DMS 273 treated with DMSO at 0.1 percent for 48 hours (cell line): ENCODE data around the gene SPHK1.

Experiments
- DNase-seq: peaks from one replicate; lab custom pipeline; 2025; lab: John Stamatoyannopoulos, UW

SPHK1 gene

GRCh38 chr17:76407509-76407908 is 23.1 kb downstream of the SPHK1 start:
- DNase-seq, result no peak

DNA sequence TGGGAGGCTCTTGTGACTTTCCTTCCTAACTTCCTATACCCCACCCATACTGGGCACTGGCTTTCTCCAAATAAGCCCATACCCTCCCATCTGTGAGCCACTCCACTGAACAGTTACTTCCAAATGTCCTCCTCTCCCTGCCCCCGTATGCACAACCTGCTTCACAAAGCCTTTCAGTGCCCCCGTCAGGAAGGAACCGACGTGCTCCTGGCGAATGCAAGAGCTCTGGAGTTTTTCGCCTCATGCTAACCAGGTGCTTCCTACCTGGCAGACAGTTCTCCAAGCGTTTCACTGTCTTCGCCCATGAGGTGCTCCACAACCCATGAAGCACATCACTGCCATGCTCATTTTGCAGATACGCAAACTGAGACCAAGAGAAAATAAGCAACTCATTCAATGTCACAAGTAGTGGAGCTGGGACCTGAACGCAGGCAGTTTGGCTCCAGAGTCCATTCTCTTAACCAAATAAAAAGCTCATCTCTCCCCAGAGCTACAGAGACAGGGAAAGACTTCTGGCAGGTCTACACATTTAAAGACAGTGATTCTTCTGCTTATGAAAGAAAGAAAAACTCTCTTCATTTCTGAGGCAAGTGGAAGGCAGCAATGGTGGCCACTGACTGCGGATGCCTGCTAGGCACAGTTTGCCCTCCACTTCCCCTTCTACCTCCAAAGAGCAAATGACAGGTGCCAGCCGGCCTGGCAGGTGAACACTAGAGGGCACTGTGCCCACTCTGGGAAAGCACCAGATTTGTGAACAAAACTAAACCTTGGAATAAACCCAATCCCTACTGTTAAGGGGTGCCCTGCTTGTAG is 23.8 kb downstream of the SPHK1 start:
- no peak for DNase-seq

- DNase-seq, result no peak
These were observed 26.0 kb downstream of the SPHK1 start for GRCh38 chr17:76410328-76410965.

DNA sequence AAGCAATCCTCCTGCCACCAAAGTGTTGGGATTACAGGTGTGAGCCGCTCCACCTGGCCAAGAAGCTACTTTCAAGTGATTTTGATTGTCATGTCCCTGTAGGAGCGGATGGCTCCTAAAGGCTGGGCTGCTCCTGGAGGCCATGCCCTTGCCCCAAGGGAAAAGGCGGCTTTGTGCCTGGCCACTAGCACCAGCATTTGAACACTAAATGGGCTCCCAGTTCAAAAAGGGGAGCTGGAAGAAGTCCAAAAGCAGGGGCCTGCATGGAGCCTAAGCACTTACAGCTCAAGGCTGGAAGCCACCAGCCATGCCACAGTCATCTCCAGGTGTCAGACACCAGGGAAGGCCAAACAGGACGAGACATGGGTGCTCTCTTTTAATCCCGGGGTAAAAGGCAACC is 26.8 kb downstream of the SPHK1 start:
- no peak for DNase-seq

- peak; percentile 91 for DNase-seq
These were observed 30.2 kb downstream of the SPHK1 start for GRCh38 chr17:76414334-76415295.

GRCh38 chr17:76415786-76416185 is 31.4 kb downstream of the SPHK1 start:
- no peak for DNase-seq

GRCh38 chr17:76416457-76416856 is 32.0 kb downstream of the SPHK1 start:
- no peak for DNase-seq

- no peak for DNase-seq
These were observed 32.5 kb downstream of the SPHK1 start for GRCh38 chr17:76416899-76417298.

GRCh38 chr17:76417499-76418143 is 33.2 kb downstream of the SPHK1 start:
- DNase-seq, result no peak

GRCh38 chr17:76419576-76420260 is 35.3 kb downstream of the SPHK1 start:
- no peak for DNase-seq

- no peak for DNase-seq
These were observed 36.1 kb downstream of the SPHK1 start for GRCh38 chr17:76420356-76421043.

- DNase-seq, result no peak
These were observed 36.6 kb downstream of the SPHK1 start for GRCh38 chr17:76421044-76421407.

DNA sequence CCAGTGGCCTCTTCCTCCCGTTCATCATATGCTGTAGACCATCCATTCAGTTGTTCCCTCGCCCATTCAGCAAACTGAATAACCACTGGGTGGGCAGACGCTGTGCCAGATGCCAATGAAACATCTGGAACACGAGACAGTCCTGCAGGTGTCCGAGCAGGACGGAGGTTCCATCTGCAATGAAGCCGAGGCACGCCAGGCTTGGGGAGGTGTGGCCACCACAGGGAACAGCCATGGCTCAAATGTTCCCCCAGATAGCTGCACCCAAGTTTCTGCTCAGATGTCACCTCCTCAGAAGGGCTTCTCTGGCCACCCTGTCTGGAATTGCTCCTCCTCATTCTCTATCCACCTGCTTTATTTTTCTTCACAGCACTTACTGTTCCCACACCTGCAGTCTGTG is 38.0 kb downstream of the SPHK1 start:
- no peak for DNase-seq

- DNase-seq, result no peak
These were observed 38.5 kb downstream of the SPHK1 start for GRCh38 chr17:76422860-76423259.

DNA sequence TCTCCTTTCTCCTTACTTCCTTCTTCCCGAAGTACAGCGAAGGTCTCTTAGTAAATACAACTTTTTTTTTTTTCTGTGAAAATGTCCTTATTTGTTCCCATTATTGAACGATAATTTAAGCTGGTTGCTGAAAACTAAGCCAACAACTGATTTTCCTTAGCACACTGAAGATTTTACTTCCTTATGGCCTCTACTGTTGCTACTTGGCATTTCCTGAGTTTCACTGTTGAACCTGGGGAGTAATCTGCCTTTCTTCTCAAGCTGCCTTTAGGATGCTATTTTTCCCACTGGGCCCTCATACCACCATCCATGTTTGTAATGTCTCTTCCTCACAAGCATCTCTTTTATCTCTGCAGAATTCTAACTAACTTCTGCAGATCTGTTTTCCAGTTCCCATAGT is 42.4 kb downstream of the SPHK1 start:
- no peak for DNase-seq

GRCh38 chr17:76427501-76428231 is 43.3 kb downstream of the SPHK1 start:
- no peak for DNase-seq

DNA sequence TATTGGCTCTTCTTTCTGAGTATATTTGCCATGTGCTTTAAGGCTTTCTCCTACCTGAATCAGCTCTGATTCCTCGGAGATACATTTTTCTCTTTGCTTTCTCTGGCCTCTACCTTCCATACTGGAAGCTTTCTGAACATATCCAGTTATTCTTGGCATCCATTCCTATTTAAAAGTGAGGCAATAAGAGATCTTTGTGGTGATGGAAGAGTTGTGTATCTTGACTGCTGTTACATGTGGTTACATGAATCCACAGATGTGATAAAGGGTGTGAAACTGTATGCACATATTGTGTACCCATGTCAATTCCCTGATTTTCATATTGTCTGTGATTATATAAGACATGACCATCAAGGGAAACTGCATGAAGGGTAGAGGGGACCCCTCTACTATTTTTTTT is 44.1 kb downstream of the SPHK1 start:
- DNase-seq, result no peak

DNA sequence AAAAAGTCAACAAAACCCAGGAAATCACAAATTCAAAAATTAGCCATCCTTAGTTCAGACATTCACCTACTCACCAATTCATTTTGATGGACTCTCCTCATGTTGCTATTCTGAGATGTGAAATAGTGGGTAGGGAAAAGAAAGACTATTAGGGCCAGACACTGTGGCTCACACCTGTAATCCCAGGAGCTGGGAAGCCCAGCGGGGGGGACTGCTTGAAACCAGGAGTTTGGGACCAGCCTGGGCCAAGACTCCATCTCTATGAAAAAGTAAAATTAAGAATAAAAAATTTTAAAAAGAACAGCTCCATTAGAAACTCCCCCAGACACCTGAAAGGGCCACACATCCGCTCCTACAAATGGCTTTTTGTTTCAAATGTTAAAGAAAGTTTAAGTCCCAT is 47.1 kb downstream of the SPHK1 start:
- DNase-seq, result no peak

GRCh38 chr17:76432004-76432403 is 47.6 kb downstream of the SPHK1 start:
- DNase-seq, result no peak

- DNase-seq, result no peak
These were observed 48.4 kb downstream of the SPHK1 start for GRCh38 chr17:76432712-76433336.
